GDM1 (cell line): ENCODE results near the gene MAMDC2.

ENCODE experiments used
- DNase-seq: peaks from one replicate; lab custom pipeline; 2025; lab: John Stamatoyannopoulos, UW

Gene MAMDC2

GRCh38 chr9:70064496-70064895 is 20.8 kb downstream of the MAMDC2 start:
- DNase-seq: no peak

DNA sequence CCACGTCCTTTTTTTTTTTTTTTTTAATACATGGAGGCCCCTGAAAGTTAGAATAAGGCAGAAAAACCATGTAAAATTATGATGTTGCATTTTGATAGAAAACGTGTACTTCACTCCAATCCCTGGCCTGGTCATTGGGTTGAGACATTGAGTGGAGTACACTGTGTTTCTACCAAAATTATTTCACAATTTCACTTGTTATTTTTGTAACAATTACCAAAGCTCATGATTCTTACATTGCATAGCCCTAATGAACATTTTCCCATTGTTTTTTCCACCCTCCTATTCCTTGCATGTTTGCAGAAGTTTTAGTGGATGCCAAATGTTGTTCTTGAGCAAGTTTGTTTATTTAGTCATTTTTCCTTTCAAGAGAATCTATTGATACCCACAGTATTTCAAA is 21.9 kb downstream of the MAMDC2 start:
- no peak for DNase-seq

DNA sequence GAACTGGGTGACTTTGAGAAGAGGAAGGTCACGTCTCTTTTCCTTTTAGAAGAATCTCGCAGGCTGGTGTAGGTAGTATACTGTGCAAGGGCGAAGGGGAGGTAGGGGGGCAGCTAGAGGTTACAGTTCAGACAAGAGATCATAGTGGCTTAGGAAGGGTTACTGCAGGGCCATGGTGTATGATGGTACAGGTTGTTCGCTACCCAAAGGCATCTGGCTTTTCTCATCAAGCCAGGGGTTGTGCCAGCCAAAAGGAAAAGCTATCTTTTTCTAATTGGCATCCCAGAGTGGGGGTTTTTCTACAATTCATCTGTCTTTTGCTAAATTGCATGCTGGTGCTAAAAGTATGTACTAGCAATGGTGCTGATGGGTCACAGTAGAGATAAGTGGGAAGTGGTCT is 22.8 kb downstream of the MAMDC2 start:
- no peak for DNase-seq

DNA sequence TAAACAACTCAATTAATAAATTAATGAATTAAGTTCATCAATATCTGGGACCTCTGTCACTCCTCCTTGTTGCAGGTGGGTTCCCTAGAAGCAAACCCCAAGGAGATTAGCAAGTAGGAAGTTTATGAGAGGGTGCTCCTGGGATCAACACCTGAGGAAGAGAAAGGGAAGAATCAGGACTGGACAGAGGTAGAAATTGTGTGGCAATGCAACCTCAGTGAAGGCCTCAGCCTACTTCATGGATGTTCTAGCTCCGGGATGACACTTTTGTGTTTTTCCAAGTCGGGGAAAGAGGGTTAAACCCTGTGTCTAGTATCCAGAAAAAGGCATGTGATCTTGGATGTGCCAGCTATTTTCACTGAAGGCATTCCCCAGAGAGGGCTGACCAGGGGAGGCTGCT is 23.2 kb downstream of the MAMDC2 start:
- no peak for DNase-seq

DNA sequence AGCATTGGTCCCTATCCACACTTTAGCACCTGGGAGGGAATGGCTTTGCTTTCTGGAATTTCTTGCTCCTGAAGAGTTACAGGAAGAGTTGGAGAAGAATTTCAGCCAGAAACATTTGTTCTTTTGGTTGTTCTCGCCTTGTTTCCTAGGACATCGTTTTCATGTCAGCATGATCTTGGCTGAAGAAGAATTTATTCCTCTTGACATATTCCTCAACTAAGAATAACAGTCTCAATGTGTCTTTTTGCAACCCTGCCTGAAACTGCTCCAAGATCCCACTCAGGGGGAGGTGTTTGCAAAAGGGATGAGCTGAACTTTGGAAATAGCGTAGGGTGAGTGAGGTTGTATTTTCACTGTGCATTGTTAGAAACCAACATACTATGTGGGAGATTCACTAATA is 26.1 kb downstream of the MAMDC2 start:
- no peak for DNase-seq

GRCh38 chr9:70073193-70073592 is 29.5 kb downstream of the MAMDC2 start:
- DNase-seq: no peak

DNA sequence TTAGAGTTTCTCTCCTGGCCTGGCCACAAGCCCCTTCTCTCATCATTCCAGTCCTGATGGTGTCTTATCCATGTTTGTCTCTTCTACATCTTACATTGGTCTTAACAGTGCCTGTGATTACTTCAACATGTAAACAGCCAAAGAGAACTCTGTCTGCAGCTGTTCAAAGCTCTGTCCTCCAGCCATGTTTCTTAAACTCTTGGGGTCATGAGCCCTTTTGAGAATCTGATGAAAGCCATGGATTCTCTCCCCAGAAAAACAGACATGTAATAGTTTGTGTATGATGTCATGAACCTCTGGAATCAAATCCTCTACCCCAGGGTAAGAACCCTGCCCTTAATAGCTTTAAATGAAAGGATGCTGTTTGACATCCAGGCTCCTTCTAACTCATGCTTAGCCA is 30.1 kb downstream of the MAMDC2 start:
- no peak for DNase-seq

GRCh38 chr9:70076678-70077077 is 33.0 kb downstream of the MAMDC2 start:
- DNase-seq: no peak

- no peak for DNase-seq
Observed at GRCh38 chr9:70079417-70080037, 35.9 kb downstream of the MAMDC2 start.

GRCh38 chr9:70080481-70081119 is 37.0 kb downstream of the MAMDC2 start:
- DNase-seq: peak; percentile 1

DNA sequence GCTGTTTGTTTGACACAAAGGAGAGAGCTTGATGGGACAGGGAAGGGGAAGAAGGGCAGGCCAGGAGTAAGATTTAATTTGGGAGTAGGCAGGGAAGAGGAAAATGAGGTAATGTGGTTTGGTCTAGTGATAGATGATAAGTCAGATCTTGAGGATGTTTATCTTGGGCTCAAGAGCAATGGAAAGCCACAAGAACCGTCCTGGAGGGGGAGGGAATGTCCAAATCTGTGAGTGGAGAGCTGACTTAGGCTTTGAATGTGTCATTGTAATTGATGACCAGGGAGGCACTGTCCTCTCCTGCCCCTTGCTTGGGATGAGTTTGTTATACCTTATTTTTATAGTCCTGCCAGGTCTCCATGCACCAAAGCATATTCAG is 37.5 kb downstream of the MAMDC2 start:
- no peak for DNase-seq

DNA sequence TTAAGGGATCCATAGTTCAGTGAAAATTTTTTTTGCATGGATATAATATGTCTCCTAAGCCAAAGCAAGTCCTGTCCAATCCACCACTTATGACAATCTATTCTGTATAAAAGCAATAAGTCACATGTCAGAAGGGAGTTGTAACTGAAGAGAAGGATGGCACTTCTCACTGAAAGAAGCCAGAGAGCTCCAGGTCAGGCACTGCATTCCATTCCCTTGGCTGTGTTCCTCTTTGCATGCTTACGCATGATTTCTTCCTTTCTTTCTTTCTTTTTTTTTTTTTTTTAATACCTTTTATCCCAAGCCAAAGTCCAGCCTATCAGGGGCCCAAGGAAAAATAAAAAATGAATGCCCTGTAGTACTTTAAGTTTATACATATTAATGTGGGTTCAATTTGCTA is 39.8 kb downstream of the MAMDC2 start:
- DNase-seq: no peak

DNA sequence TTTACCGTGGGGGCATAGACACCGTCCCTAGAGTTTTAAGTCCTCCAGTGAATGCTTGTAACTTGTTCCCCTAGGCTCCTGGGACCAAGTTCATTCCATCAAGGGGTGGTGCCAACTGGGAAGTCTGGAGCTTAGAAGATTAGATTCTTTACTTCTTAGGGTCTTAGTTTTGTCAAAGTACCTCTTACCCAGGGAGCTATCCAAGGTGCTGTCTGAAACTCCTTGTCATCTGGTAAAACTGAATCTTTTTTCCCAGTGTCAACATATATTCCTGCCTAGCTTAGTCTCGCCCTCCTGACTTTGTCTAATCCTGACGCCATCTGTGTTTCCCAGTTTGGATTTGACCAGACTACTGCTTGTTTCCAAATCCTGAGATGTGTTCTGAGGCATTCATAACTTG is 41.6 kb downstream of the MAMDC2 start:
- DNase-seq: no peak

GRCh38 chr9:70091103-70091502 is 47.5 kb downstream of the MAMDC2 start:
- DNase-seq: no peak

GRCh38 chr9:70091572-70091971 is 47.9 kb downstream of the MAMDC2 start:
- DNase-seq: no peak

DNA sequence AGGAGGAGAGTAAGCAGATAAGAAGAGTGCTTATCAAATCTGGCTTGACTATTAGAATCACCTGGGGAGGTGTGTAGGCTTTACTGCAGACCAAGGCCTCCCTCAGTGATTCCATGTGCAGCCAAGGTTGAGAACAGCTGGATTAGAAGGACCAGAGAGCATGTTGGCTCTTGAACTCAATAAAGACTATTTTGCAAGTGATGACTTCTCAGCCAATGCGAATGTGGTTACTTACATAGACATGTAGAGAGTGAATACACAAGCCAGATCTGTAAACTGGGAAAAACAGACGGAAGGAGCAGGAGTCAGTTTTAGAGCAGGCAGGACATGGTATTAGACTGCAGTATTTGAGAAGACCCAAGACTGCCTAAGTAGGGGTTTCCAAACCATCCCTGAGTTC is 48.5 kb downstream of the MAMDC2 start:
- DNase-seq: no peak

GRCh38 chr9:70093095-70093494 is 49.4 kb downstream of the MAMDC2 start:
- no peak for DNase-seq

- no peak for DNase-seq
Observed at GRCh38 chr9:70093944-70094343, 50.3 kb downstream of the MAMDC2 start.

DNA sequence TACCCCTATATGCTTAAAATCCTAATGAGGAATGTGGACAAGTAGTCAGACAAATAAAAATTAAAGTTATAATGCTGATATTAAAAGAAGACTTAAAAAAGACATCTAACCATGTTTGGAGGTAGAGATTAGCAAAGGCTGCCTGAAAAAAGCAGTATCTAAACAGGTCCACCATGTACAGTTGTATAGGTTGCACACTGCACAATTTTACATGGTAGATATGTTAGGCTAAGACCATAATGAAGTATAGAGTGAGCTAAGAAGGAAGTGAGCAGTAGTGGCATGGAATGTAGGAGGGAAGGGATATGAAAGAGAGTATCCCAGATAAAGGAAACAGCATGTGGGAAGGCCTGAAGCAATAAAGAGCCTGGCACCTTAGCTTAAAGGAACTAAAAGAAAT is 51.1 kb downstream of the MAMDC2 start:
- no peak for DNase-seq

DNA sequence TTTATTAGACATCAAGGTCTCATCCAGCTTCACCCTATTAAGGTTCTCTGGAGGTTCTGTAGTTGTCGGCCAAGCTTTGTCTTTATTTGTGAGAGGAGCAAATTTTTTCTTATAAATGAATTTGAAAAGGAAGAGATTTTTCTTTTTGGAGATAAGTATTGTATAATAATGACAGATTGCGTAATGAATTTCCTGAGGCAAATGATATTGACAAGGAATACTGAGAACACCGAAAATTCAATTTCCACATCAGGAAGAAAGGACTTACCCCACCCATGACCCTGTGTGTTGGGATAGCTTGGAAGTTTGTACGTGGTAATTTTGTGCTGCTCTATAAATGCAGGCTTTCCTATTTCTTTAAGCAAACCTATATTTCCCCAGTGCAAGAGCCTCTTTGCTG is 53.5 kb downstream of the MAMDC2 start:
- DNase-seq: no peak

- DNase-seq: no peak
Observed at GRCh38 chr9:70100362-70100761, 56.7 kb downstream of the MAMDC2 start.

GRCh38 chr9:70101265-70101664 is 57.6 kb downstream of the MAMDC2 start:
- no peak for DNase-seq

DNA sequence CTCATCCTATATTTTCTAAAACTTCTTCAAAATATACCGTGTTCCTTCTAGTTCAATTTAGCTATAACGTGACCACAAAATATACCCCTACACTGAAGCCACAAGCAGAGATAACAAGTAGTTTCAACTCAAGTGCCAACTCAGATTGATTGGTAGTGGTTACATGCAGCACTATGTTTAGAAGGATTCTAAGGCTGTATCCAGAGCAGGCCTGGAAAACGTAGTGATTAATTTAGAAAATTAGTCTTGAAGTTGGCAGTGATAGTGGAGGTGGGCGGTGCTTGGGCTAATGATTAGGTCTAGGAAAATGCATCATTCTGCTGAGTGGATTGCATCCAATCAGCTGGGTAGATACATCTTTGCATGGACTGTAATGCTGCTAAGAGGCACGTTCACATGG is 61.5 kb downstream of the MAMDC2 start:
- no peak for DNase-seq

DNA sequence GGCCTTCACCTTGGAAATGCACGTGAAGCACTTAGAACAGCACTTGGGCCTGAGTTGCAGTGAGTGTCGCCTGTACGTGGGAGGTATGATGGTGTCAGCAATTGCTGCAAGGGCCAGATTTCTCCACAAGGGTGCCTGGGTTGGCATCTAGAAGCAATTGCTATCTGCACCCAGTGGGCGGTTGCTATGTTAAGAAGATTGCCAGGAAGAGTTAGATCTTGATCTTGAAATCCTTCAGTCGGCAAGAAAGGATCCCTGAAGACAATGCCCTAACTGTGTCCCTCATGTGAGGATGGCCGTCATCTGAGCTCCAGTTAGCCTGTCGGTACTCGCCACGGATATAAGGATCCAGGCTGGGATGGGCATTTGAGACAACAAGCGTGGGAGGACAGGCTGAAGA is 62.9 kb downstream of the MAMDC2 start:
- no peak for DNase-seq
